OCI-LY1 (cell line): ENCODE data around the gene DPH3.

Experiments
- H2AFZ ChIP-seq: fragments of 200-600 bp; sonication (generic), shearing (Covaris generic); 2 replicates; pipeline ENCODE4 v1.6.0; 2014; ENCODE audit warnings: antibody characterized with exemption, mild to moderate bottlenecking, low read length
- H3F3A ChIP-seq: fragments of 200-600 bp; sonication (generic), shearing (Covaris generic); 2 replicates; pipeline ENCODE4 v1.6.0; 2014; ENCODE audit warnings: mild to moderate bottlenecking, antibody characterized with exemption, low read length, moderate library complexity; ENCODE audit not compliant: insufficient read depth
- H3K27ac ChIP-seq: fragments of 200-600 bp; sonication (generic); 2 replicates; pipeline ENCODE4 v1.5.1; 2014; ENCODE audit warnings: low read length, mixed run types, mild to moderate bottlenecking, low read depth; ENCODE audit not compliant: poor library complexity, severe bottlenecking
- H3K27me3 ChIP-seq: fragments of 200-600 bp; sonication (generic); 2 replicates; pipeline ENCODE4 v1.6.0; 2014; ENCODE audit warnings: antibody characterized with exemption, mild to moderate bottlenecking, low read length, moderate library complexity; ENCODE audit not compliant: insufficient read depth
- H3K36me3 ChIP-seq: fragments of 200-600 bp; sonication (generic); 2 replicates; pipeline ENCODE4 v1.6.1; 2014; ENCODE audit warnings: mild to moderate bottlenecking, antibody characterized with exemption, low read length, moderate library complexity, mixed read lengths; ENCODE audit not compliant: insufficient read depth
- H3K4me1 ChIP-seq: fragments of 200-600 bp; sonication (generic); 2 replicates; pipeline ENCODE4 v1.5.1; 2014; ENCODE audit warnings: mild to moderate bottlenecking, low read length, moderate library complexity; ENCODE audit not compliant: insufficient read depth, severe bottlenecking
- H3K4me2 ChIP-seq: fragments of 200-600 bp; sonication (generic), shearing (Covaris generic); 2 replicates; pipeline ENCODE4 v1.6.1; 2014; ENCODE audit warnings: low read length
- H3K4me3 ChIP-seq: fragments of 200-600 bp; sonication (generic); 2 replicates; pipeline ENCODE4 v1.5.1; 2014; ENCODE audit warnings: low read length, low read depth, mild to moderate bottlenecking, mixed read lengths; ENCODE audit not compliant: poor library complexity, severe bottlenecking
- H3K79me2 ChIP-seq: fragments of 200-600 bp; shearing (Covaris generic); 2 replicates; pipeline ENCODE4 v1.6.1; 2016; ENCODE audit warnings: mixed run types, low read length, mixed read lengths; ENCODE audit not compliant: insufficient read depth
- H3K9ac ChIP-seq: fragments of 200-600 bp; sonication (generic), shearing (Covaris generic); 2 replicates; pipeline ENCODE4 v1.6.1; 2014; ENCODE audit warnings: mild to moderate bottlenecking, low read length, mixed read lengths
- H3K9me2 ChIP-seq: fragments of 200-600 bp; sonication (generic), shearing (Covaris generic); 2 replicates; pipeline ENCODE4 v1.6.1; 2014; ENCODE audit warnings: low read depth, mild to moderate bottlenecking, low read length, mixed read lengths
- H3K9me3 ChIP-seq: fragments of 200-600 bp; shearing (Covaris generic); 2 replicates; pipeline ENCODE4 v1.6.1; 2014; ENCODE audit warnings: low read length, mixed read lengths
- H4K20me1 ChIP-seq: fragments of 200-600 bp; sonication (generic), shearing (Covaris generic); 2 replicates; pipeline ENCODE4 v1.6.0; 2016; ENCODE audit warnings: mild to moderate bottlenecking, low read length; ENCODE audit not compliant: insufficient read depth
- CTCF ChIP-seq: fragments of 200-600 bp; sonication (generic), shearing (Covaris generic); IDR thresholded peaks from 2 replicates; pipeline ENCODE4 v1.5.1; 2017; ENCODE audit warnings: mild to moderate bottlenecking, antibody characterized with exemption, low read length, moderate library complexity, mixed read lengths
- EZH2 ChIP-seq: fragments of 200-600 bp; sonication (generic), shearing (Covaris generic); IDR thresholded peaks from 2 replicates; pipeline ENCODE4 v1.8.0; 2017; ENCODE audit warnings: borderline replicate concordance, mixed run types, mild to moderate bottlenecking, antibody characterized with exemption, low read length, moderate library complexity, mixed read lengths

DPH3 gene

GRCh38 chr3:16297997-16298885, 33.5 kb upstream of the DPH3 start:
- no peaks in the 10 kb centered on the region for H3K79me2 ChIP-seq
- H4K20me1 ChIP-seq = no peaks in the 10 kb centered on the region
- H3K9me2 ChIP-seq = no peaks in the 10 kb centered on the region
- H3K4me3 ChIP-seq = no peak overlapping the region
- H3F3A ChIP-seq = no peaks in the 10 kb centered on the region
- TF ChIP-seq CTCF (no peak), EZH2 (no peak)
- H3K9me3 ChIP-seq = peaks cover 3% of the 10 kb centered on the region; the same call in 1 of the 2 replicates
- no peak overlapping the region for H2AFZ ChIP-seq
- no peak overlapping the region for H3K27ac ChIP-seq
- no peaks in the 10 kb centered on the region for H3K27me3 ChIP-seq
- H3K9ac ChIP-seq = no peak overlapping the region
- H3K4me2 ChIP-seq = no peak overlapping the region
- H3K4me1 ChIP-seq = peaks cover 37% of the 10 kb centered on the region
- peaks cover 72% of the 10 kb centered on the region for H3K36me3 ChIP-seq

GRCh38 chr3:16295298-16295890, 30.7 kb upstream of the DPH3 start:
- H3K4me2 ChIP-seq = no peak overlapping the region
- H3K9me3 ChIP-seq = peaks cover 3% of the 10 kb centered on the region; the same call in 1 of the 2 replicates
- H4K20me1 ChIP-seq = no peaks in the 10 kb centered on the region
- TF ChIP-seq CTCF (no peak), EZH2 (no peak)
- H3K36me3 ChIP-seq = peaks cover 72% of the 10 kb centered on the region
- H3K9me2 ChIP-seq = no peaks in the 10 kb centered on the region
- H3K27me3 ChIP-seq = no peaks in the 10 kb centered on the region
- no peaks in the 10 kb centered on the region for H3K79me2 ChIP-seq
- no peak overlapping the region for H2AFZ ChIP-seq
- no peak overlapping the region for H3K27ac ChIP-seq
- no peak overlapping the region for H3K9ac ChIP-seq
- peaks cover 20% of the 10 kb centered on the region for H3K4me1 ChIP-seq
- 0 out of 2 replicates have a peak, but pooled peaks cover 3% of the 10 kb centered on the region for H3F3A ChIP-seq
- H3K4me3 ChIP-seq = no peak overlapping the region

GRCh38 chr3:16294844-16295243, 30.1 kb upstream of the DPH3 start:
- peaks cover 72% of the 10 kb centered on the region for H3K36me3 ChIP-seq

More at GRCh38 chr3:16294844-16295243, 30.1 kb upstream of the DPH3 start:
- Histone ChIP-seq H2AFZ (no peak overlapping the region), H3K4me2 (no peak overlapping the region), H3K9ac (no peak overlapping the region), H3K27me3 (no peaks in the 10 kb centered on the region), H3K4me1 (peaks cover 15% of the 10 kb centered on the region), H3F3A (0 out of 2 replicates have a peak, but pooled peaks cover 3% of the 10 kb centered on the region), H3K4me3 (no peak overlapping the region), H4K20me1 (no peaks in the 10 kb centered on the region), H3K27ac (no peak overlapping the region), H3K9me2 (no peaks in the 10 kb centered on the region), H3K79me2 (no peaks in the 10 kb centered on the region), H3K9me3 (peaks cover 3% of the 10 kb centered on the region; the same call in 1 of the 2 replicates)
- TF ChIP-seq EZH2 (no peak), CTCF (no peak)
